ENCODE measurements around the gene MAP3K9. TPM values are rescaled to one million over a fixed set of nuclear protein-coding genes. Genes with fewer than 3 reads are reported as not detected.

The MAP3K9 gene
- total and polyA plus RNA-seq, 2 of the 8 experiments (the other 6 are each of a cell fraction or from before 2014, with no cell fraction given), result 9.8 to 24.7 TPM

DNA sequence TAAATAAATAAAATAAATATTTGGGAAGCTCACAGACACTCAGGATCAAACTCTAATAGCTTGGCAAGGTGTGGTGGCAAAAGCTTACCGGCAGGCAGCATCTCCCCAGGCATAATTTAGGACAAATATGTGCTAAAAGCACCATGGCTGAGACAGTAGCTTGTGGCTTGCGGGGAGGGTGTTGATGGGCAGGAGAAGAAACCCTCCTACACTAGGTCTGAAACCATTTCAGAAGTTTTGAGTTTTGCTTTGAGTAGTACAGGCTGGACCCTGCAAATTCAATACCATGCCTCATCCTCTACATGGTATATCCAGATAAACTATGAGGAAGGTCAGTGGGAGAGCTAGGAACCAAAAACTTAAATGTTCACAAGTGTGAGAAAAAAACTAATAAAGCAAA is 33.1 kb downstream of the MAP3K9 start (continued):
- no peak for TF ChIP-seq NRF1 (IDR thresholded peaks at IDR 0.05; ENCODE audit: low read depth, low read length)
- TF ChIP-seq RNF2 (IDR thresholded peaks at IDR 0.05; ENCODE audit: borderline replicate concordance, low read depth, low read length, missing control alignments, poor library complexity, severe bottlenecking), result no peak
- TF ChIP-seq JUND (IDR thresholded peaks at IDR 0.05; ENCODE audit: low read length), result no peak
- TF ChIP-seq ZNF274 (IDR thresholded peaks at IDR 0.05; ENCODE audit: borderline replicate concordance, extremely low read depth, low read length), result no peak
- TF ChIP-seq CBX8 (IDR thresholded peaks at IDR 0.05; ENCODE audit: borderline replicate concordance, low read depth, low read length), result no peak

Measured in H1 (cell line).